ENCODE measurements around the gene ZNF324B.
"Not testable (repeated sequence)": the region's sequence is repeated elsewhere in the genome, so short reads cannot be mapped to it uniquely, and the experiment has no call there.

Gene ZNF324B

GRCh38 chr19:58451358-58452101 is at the start of gene ZNF324B:
Gene ZNF324B (plus strand): TSS chr19:58451622. CDS start chr19:58453702, 2,080 bp downstream.
- peak; percentile 72 for DNase-seq (ENCODE audit: low read depth)

DNA sequence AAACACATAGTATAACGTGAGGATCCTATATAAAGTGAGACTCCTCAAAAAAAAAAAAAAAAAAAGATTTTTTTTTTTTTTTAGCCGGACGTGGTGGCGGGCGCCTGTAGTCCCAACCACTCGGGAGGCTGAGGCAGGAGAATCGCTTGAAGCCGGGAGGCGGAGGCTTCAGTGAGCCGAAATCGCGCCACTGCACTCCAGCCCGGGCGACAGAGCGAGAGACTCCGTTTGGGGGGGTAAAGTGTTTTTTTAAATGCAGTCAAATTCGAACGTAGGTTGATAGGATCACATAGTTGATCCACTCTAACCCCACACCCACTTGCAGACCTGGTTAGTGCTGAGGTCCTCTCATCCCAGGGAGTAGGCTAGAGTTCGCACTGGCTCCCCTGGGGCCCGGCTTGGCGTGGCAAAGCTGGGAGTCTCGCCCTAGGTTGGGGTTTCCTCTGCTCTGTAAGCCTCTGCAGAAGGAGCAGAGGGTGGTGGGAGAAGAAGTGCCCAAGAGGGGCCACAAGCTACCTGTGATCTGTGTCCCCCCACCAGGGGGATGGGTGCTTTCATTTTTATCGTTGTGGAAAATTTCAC is 49.5 kb upstream of the ZNF324B start:
- no peak for DNase-seq (ENCODE audit: low read depth)
- peak overlapping the region; percentile 74 for H3K4me3 ChIP-seq (ENCODE audit: low read depth, low read length)

More at GRCh38 chr19:58451358-58452101, at the start of gene ZNF324B:
- peak within 1 kb of the TSS; percentile 78 for H3K4me3 ChIP-seq (ENCODE audit: low read depth, low read length)

GRCh38 chr19:58403920-58404478 is 47.4 kb upstream of the ZNF324B start:
- DNase-seq (ENCODE audit: low read depth); H3K4me3 ChIP-seq (ENCODE audit: low read depth, low read length): not testable (repeated sequence)

DNA sequence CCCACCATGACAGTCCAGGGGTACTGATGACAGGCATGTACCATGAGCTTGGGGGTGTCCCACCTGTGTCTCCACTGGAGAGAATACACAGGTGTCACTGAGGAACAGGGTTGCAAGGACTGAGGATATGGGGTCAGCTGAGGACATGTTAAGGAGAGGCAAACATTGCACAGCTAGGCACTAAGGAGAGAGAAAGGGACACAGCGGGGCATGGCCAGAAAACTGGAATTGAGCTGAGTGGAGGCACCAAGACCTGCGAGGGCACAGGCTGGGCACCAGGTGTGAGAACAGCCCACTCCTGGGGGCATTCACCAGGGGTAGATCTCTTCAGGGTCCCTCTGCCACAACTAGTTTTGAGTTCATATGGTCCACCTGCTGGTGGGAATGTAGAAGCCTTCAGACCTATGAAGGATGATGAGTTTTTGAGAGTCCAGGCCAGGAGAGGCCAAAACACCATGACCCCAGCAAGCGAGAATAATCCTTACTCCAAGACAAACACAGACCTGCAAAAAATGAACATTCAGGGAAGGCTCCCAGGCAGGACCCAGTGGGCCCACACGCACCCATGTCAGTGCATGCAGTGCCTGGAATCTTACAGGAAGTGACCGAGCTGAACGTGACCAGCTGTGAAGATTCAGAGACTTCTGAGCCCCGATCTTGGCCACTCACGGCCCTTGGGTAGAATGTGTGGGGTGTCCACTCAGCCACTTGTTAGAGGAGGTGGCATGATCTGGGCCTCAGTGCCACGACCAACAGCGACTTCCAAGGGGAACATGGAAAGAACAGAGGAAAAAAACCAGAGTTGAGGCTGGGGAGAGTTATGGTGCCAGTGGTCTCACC is 44.4 kb upstream of the ZNF324B start:
- H3K4me3 ChIP-seq (ENCODE audit: low read depth, low read length): peak overlapping the region; percentile 93
- no peak for DNase-seq (ENCODE audit: low read depth)

- H3K4me3 ChIP-seq (ENCODE audit: low read depth, low read length): peak overlapping the region; percentile 93
- no peak for DNase-seq (ENCODE audit: low read depth)
Measured at GRCh38 chr19:58407658-58408151, 43.7 kb upstream of the ZNF324B start.

DNA sequence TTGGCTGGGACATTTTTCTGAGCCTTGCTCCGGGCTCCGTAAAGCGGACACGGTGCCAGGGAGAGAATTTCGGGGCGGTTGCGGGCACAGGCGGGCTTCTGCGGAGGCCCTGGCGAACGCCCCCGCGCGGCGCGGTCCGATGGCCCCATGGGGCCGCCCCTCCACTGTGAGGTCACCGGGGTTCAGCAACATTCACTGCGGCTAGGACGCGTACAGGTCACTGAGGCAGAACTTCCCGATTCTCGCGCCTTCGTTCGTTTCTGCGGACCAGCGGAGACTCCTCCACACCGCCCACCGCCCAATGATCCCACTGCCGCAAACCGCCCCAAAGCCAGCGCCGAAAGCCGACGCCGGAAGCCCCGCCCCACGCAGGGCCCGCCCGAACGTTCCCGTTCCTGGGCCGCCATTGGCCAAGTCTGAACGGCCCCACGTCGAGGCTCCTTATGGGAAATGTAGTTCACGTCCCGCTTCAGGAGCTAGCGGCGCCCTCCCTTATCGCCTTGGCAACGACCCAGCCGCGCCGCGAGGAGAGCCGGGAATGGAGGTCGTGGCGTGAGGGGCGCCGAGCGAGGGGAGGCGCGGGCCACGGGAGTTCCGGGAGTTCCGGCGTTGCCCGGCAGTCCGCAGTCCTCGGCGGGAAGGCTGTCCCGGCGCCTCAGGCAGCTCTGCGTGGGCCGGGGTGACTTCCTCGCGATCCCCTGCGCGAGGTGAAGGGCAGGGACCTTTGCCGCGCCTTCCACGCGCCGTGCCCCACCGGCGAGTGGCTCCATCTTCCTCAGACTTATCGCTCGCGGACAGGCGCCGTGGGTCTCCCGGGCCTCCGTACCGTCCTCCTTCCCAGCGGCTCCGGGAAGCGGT is 43.0 kb upstream of the ZNF324B start, which contains the start of gene ZNF584:
Gene ZNF584, plus strand, starts transcription at position 498 of the 858 bp plus-strand sequence. CDS start 499 bp downstream, outside the sequence.
- DNase-seq (ENCODE audit: low read depth): peak; percentile 80
- H3K4me3 ChIP-seq (ENCODE audit: low read depth, low read length): peak within 1 kb of the TSS; percentile 93

DNA sequence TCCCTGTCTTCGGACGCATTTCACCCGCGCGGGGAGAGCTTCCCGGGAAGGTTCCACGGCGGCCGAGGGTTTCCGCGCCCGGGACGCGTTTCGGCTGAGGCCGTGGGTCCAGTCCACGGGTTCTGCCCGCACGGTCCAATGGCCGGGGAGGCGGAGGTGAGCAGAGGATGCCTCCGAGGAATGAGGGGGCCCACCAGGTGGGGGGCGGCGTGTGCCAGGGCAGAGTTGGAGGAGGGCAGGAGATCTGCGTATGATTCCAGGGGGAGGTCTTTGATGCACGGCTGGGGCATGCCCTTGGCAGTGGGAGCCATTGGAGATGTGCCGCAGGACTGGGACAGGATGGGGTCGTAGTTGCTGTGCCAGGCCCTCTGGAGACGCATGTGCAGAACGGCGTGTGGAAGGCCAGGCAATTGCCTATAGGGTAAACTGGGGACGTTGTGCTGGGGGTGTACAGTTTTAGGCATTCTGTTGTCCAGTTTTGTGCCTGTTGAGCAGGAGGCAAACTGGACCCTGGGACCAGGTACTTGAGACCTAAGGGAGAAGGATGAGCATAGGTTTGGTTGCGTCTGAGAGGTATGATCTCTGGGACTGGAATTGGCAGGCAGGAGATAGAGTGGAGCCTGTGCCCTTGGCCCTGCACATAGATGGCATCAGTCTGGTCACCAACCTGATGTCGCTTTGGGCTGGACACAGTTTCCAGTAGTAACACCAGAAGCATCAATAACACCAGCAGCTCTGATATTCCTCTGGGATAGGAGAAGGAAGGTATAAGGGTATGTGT is 42.2 kb upstream of the ZNF324B start:
- H3K4me3 ChIP-seq (ENCODE audit: low read depth, low read length): peak overlapping the region; percentile 93
- no peak for DNase-seq (ENCODE audit: low read depth)

DNA sequence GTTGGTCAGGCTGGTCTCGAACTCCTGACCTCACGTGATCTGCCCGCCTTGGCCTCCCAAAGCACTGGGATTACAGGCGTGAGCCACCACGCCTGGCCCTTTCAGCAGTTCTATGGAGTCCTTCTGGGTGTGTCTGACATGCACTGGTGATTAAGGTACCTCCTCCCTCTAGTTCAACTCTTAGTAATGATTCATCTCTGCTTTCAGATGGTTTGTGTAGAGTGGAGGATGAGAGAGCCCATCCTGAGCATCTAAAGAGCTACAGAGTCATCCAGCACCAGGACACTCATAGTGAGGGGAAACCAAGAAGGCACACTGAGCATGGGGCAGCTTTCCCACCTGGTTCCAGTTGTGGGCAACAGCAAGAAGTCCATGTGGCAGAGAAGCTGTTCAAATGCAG is 34.8 kb upstream of the ZNF324B start:
- no peak overlapping the region for H3K4me3 ChIP-seq (ENCODE audit: low read depth, low read length)

DNA sequence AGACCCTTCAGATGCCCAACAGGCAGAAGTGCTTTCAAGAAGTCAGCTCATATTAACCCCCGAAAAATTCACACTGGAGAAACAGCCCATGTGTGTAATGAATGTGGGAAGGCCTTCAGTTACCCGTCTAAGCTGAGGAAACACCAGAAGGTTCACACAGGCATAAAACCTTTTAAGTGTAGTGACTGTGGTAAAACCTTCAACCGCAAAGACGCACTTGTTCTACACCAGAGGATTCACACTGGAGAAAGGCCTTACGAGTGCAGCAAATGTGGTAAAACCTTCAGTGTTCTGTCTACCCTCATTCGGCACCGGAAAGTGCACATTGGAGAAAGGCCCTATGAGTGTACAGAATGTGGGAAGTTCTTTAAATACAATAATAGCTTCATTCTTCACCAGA is 34.4 kb upstream of the ZNF324B start:
- no peak overlapping the region for H3K4me3 ChIP-seq (ENCODE audit: low read depth, low read length)
- no peak for DNase-seq (ENCODE audit: low read depth)

More for the DNA sequence above, 34.8 kb upstream of the ZNF324B start:
- DNase-seq (ENCODE audit: low read depth): no peak

DNA sequence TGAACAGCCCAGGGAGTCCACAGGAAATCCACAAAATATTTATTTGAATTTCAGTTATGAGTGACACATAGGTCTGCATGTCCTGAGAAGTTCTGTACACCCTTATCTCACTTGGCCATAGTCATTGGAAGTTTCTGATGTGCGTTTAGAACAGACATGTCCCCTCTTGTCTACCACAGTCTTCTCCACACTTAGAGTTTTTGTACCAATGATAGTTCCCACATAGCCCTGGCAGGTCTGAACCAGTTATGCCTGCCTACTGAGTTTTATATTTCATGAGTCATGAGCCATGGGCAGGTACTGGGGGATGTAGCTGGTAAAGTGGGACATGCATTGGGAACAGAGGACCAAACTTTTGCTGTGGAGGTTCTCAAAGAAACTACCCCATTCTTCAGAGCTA is 22.8 kb upstream of the ZNF324B start:
- no peak overlapping the region for H3K4me3 ChIP-seq (ENCODE audit: low read depth, low read length)

DNA sequence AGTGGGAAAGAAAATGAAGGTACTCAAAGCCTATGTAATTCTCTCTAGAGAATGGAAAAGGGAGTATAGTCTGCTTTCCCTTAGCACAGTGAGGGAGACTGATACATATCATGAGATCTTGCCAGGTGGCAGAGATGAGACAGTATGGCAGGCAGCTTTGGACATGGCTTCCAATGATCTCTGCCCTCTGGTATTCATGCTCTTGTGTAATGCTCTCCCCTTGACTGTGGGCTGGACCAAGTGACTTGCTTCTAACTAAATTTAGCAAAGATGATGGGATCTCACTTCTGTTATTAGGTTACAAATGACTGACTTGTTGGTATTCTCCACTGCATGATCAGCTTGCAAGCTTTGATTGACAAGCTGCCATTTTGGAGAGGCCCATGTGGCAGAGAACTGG is 21.7 kb upstream of the ZNF324B start:
- no peak for DNase-seq (ENCODE audit: low read depth)
- H3K4me3 ChIP-seq (ENCODE audit: low read depth, low read length): no peak overlapping the region

More for the DNA sequence above, 22.8 kb upstream of the ZNF324B start:
- DNase-seq (ENCODE audit: low read depth): no peak

DNA sequence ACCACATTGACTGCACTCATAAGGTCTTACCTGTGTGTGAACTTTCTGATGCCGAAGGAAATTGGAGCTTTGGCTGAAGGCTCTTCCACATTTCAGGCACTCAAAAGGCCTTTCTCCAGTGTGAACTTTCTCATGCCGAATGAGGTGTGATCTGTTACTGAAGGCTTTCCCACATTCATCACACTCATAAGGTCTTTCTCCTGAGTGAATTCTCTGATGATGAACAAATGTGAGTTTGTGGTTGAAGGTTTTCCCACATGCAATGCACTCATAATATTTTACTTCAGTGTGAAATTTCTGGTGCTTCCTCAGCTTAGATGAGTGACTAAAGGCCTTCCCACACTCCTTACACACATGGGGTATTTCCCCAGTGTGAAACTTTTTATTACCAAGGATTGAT is 17.2 kb upstream of the ZNF324B start:
- no peak for DNase-seq (ENCODE audit: low read depth)

DNA sequence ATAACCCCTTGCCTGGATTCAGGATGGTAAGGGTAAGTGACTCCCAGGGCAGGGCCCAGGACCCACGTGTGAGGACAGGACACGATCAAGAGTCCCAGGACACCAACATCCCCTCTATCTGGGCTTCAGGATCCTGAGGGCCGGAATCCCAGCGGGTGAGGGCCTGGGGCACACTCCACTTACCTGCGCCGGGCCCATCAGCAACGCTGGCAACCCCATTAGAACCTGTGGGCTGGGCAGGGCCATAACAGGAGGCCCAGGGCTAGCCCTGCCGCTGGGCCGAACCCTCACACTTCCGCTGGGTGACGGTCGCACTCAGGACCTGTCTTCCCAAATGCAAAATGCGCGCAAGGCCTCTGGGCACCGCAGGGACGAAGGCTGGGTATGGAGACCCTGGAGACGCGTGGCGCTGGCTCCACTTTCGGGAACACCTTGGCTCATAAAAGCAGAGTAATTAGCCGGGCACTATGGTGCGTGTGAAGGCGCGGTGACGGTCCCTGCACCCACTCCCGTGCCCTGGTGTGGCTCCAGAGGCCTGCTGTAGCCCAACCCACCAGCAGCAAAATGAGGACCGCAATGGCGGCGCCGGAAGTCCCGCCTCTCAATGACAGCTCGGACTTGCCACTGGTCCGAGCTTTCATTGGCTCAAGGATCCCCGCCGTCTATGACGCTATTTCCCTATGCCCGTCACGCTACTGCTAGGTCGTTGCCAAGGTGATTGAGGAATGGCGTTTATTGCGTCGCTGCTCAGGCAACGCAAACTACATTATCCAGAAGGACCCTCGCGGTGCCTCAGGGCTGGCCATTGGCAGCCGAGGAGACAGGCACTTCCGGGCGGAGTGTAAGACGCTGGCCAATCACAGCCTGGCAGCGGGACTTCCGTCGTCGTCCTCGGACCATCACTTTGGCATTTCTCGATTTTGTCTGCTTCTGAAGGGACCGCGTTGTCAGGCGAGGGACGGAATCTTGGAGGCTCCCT is 11.6 kb upstream of the ZNF324B start, which contains the start of gene ZNF132:
Gene ZNF132, minus strand, starts transcription at position 578 of the 979 bp plus-strand sequence. Its CDS starts 332 bp downstream, at position 246.
- peak within 1 kb of the TSS; percentile 95 for H3K4me3 ChIP-seq (ENCODE audit: low read depth, low read length)
- DNase-seq (ENCODE audit: low read depth): peak; percentile 99

More for the DNA sequence above, 17.2 kb upstream of the ZNF324B start:
- H3K4me3 ChIP-seq (ENCODE audit: low read depth, low read length): no peak overlapping the region

- peak overlapping the region; percentile 95 for H3K4me3 ChIP-seq (ENCODE audit: low read depth, low read length)
- DNase-seq (ENCODE audit: low read depth): no peak
Measured at GRCh38 chr19:58440556-58440955, 10.9 kb upstream of the ZNF324B start.

DNA sequence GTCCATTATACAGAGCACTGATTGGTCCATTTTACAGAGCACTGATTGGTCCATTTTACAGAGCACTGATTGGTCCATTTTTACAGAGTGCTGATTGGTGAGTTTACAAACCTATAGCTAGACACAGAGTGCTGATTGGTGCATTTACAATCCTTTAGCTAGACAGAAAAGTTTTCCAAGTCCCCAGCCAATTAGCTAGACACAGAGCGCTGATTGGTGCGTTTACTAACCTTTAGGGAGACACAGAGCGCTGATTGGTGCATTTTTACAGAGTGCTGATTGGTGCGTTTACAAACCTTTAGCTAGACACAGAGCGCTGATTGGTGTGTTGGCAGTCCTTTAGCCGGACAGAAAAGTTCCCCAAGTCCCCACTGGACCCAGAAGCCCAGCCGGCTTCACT is 8.4 kb upstream of the ZNF324B start:
- not testable (repeated sequence) for DNase-seq (ENCODE audit: low read depth); H3K4me3 ChIP-seq (ENCODE audit: low read depth, low read length)

DNA sequence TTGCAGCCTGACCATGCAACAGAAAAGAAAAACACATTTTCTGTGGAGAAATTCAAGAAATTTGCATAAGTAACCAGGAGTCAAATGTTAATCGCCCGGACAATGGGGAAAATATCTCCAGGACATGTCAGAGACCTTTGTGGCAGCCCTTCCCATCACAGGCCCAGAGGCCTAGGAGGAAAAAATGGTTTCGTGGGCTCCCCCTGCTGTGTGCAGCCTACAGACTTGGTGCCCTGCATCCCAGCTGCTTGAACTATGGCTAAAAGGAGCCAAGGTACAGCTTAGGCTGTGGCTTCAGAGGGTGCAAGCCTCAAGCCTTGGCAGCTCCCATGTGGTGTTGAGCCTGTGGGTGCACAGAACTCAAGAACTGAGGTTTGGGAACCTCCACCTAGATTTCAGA is 2.6 kb upstream of the ZNF324B start:
- not testable (repeated sequence) for H3K4me3 ChIP-seq (ENCODE audit: low read depth, low read length); DNase-seq (ENCODE audit: low read depth)

- not testable (repeated sequence) for H3K4me3 ChIP-seq (ENCODE audit: low read depth, low read length); DNase-seq (ENCODE audit: low read depth)
Measured at GRCh38 chr19:58449980-58450379, 1.4 kb upstream of the ZNF324B start.

Data from skeletal muscle cell (primary cell).